Measurements from ENCODE around the gene UBE2G1.

DNA sequence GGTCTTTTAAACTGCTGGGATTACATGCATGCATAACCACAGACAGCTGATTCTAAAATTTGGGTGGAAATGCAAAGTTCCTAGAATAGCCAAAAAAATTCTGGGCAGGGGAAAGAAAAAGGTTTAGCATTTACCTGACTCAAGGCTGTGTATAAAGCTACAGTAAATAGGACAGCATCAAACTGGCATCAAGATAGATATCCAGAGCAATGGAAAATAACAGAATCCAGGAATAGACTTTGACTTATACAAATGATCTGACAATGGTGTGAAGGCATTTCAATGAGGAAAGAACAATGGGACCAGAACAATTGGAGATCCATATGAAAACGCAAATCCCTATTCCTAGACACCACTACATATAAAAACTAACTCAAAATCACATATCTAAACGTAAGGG lies 115.6 kb downstream of the UBE2G1 start:
- no peak for TF ChIP-seq RAD21 (IDR thresholded peaks at IDR 0.05; ENCODE audit: low read depth)
- TF ChIP-seq EP300 (IDR thresholded peaks at IDR 0.05; ENCODE audit: borderline replicate concordance): no peak
- no peak for TF ChIP-seq YY1 (IDR thresholded peaks at IDR 0.05; ENCODE audit: low read depth)
- TF ChIP-seq, protein P1, sequence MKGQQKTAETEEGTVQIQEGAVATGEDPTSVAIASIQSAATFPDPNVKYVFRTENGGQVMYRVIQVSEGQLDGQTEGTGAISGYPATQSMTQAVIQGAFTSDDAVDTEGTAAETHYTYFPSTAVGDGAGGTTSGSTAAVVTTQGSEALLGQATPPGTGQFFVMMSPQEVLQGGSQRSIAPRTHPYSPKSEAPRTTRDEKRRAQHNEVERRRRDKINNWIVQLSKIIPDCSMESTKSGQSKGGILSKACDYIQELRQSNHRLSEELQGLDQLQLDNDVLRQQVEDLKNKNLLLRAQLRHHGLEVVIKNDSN (IDR thresholded peaks at IDR 0.05): no peak
- TF ChIP-seq TAF1 (IDR thresholded peaks at IDR 0.05; ENCODE audit: low read depth): no peak
- TF ChIP-seq, protein P2, sequence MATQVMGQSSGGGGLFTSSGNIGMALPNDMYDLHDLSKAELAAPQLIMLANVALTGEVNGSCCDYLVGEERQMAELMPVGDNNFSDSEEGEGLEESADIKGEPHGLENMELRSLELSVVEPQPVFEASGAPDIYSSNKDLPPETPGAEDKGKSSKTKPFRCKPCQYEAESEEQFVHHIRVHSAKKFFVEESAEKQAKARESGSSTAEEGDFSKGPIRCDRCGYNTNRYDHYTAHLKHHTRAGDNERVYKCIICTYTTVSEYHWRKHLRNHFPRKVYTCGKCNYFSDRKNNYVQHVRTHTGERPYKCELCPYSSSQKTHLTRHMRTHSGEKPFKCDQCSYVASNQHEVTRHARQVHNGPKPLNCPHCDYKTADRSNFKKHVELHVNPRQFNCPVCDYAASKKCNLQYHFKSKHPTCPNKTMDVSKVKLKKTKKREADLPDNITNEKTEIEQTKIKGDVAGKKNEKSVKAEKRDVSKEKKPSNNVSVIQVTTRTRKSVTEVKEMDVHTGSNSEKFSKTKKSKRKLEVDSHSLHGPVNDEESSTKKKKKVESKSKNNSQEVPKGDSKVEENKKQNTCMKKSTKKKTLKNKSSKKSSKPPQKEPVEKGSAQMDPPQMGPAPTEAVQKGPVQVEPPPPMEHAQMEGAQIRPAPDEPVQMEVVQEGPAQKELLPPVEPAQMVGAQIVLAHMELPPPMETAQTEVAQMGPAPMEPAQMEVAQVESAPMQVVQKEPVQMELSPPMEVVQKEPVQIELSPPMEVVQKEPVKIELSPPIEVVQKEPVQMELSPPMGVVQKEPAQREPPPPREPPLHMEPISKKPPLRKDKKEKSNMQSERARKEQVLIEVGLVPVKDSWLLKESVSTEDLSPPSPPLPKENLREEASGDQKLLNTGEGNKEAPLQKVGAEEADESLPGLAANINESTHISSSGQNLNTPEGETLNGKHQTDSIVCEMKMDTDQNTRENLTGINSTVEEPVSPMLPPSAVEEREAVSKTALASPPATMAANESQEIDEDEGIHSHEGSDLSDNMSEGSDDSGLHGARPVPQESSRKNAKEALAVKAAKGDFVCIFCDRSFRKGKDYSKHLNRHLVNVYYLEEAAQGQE (IDR thresholded peaks at IDR 0.05; ENCODE audit: low read depth): no peak
- no peak for TF ChIP-seq TEAD4 (IDR thresholded peaks at IDR 0.05)
- TF ChIP-seq ZBTB7A (IDR thresholded peaks at IDR 0.05; ENCODE audit: low read depth): no peak
- TF ChIP-seq CEBPB (IDR thresholded peaks at IDR 0.05): no peak
- no peak for TF ChIP-seq NFIC (IDR thresholded peaks at IDR 0.05)
- TF ChIP-seq FOXM1 (IDR thresholded peaks at IDR 0.05; ENCODE audit: borderline replicate concordance, low read depth): no peak
- no peak for TF ChIP-seq TCF12 (IDR thresholded peaks at IDR 0.05; ENCODE audit: low read depth)
